ENCODE measurements around the gene ADAM12. TPM values are rescaled to one million over a fixed set of nuclear protein-coding genes. Genes with fewer than 3 reads are reported as not detected.

ADAM12 gene
- total RNA-seq, 2 donors from 2014 or later: 0.71 to 1.2 TPM

DNA sequence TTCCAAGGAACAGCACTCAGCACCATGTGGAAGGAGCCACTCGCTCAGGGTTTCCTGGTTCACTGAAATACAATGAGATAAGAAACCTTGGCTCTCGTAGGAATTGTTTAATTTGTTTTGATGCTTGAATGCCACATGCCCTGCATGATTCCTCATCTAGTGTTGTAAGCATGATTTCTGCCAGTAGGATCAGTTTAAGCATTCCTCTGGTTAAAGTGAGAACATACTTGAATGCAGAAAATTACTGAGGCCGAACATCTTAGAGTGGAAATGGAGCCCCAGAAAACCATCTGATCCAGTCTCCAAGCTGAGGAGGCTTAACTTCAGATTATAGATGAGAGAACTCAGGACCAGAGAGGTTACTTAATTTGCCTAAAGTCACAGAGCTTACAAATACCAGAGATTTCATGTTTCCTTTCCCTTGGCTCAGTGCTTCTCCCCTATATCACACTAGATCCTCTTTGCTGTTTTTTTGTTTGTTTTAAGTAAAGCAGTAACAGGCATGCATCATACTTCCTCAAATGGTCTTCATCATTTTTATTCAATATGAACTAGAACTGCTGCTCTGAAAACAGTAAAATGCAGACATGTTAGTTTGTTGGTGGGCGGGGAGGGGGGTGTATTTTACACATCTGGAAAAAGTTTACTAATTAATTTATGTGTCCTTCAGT lies 125.1 kb downstream of the ADAM12 start:
- H3K4me3 ChIP-seq: no peak overlapping the region
- no peaks in the 10 kb centered on the region for H3K36me3 ChIP-seq
- TF ChIP-seq, protein P1, sequence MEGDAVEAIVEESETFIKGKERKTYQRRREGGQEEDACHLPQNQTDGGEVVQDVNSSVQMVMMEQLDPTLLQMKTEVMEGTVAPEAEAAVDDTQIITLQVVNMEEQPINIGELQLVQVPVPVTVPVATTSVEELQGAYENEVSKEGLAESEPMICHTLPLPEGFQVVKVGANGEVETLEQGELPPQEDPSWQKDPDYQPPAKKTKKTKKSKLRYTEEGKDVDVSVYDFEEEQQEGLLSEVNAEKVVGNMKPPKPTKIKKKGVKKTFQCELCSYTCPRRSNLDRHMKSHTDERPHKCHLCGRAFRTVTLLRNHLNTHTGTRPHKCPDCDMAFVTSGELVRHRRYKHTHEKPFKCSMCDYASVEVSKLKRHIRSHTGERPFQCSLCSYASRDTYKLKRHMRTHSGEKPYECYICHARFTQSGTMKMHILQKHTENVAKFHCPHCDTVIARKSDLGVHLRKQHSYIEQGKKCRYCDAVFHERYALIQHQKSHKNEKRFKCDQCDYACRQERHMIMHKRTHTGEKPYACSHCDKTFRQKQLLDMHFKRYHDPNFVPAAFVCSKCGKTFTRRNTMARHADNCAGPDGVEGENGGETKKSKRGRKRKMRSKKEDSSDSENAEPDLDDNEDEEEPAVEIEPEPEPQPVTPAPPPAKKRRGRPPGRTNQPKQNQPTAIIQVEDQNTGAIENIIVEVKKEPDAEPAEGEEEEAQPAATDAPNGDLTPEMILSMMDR (IDR thresholded peaks at IDR 0.05): no peak
- H3K9me3 ChIP-seq: no peaks in the 10 kb centered on the region
- H3K27me3 ChIP-seq: no peaks in the 10 kb centered on the region
- no peak overlapping the region for H3K27ac ChIP-seq
- no peak for DNase-seq (ENCODE audit: low spot score)
- no peaks in the 10 kb centered on the region for H3K4me1 ChIP-seq

- no peak overlapping the region for H3K4me3 ChIP-seq
- no peak overlapping the region for H3K27ac ChIP-seq
- H3K27me3 ChIP-seq: no peaks in the 10 kb centered on the region
- no peak for DNase-seq (ENCODE audit: low spot score)
- H3K4me1 ChIP-seq: no peaks in the 10 kb centered on the region
- no peaks in the 10 kb centered on the region for H3K36me3 ChIP-seq
- no peaks in the 10 kb centered on the region for H3K9me3 ChIP-seq
- TF ChIP-seq, protein P1 (IDR thresholded peaks at IDR 0.05): no peak
Measured at GRCh38 chr10:126262233-126262838, 125.9 kb downstream of the ADAM12 start.

GRCh38 chr10:126259760-126260479 lies 128.4 kb downstream of the ADAM12 start:
- H3K9me3 ChIP-seq: no peaks in the 10 kb centered on the region
- no peaks in the 10 kb centered on the region for H3K36me3 ChIP-seq
- H3K27me3 ChIP-seq: no peaks in the 10 kb centered on the region
- no peak overlapping the region for H3K4me3 ChIP-seq
- H3K27ac ChIP-seq: no peak overlapping the region
- no peaks in the 10 kb centered on the region for H3K4me1 ChIP-seq
- DNase-seq (ENCODE audit: low spot score): no peak
- TF ChIP-seq, protein P1 (IDR thresholded peaks at IDR 0.05): no peak

DNA sequence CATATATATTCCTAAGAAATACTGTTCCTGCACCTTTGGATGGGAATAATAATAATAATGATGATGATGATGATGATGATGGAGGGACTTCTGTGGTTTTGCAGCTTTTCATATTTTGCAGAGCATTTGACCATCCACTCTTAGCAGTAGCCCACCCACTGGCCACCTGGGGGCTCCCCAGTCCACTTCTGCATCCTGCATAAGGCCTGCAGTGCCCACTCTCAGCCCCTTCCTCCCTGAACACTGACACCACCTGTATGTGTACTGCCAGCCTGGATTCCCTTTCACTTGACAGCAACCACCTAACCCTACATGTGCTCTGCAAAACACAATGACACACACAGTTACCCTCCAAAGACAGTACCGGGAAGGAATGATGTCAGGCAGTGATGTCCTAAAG lies 131.4 kb downstream of the ADAM12 start:
- TF ChIP-seq, protein P1 (IDR thresholded peaks at IDR 0.05): no peak
- no peak for DNase-seq (ENCODE audit: low spot score)
- H3K27me3 ChIP-seq: no peaks in the 10 kb centered on the region

DNA sequence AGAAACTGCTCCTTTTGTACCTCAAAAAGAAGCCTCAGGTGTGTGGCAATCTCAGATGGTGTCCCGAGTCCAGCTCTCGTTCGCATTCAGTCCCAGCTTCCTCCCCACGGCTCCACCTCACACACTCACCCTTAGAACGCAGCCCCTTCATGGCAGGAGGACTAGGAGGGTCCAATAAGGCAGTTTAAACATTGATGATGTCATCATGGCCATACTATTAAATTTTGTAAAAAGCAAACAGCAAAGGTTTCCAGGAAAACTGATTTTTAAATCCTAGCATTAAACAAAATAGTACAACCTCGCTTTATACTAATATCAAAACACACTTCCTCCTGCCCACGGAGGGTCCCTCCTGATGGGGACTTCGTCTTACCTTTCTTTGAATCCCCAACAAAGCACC lies 133.0 kb downstream of the ADAM12 start:
- H3K27me3 ChIP-seq: no peaks in the 10 kb centered on the region
- no peak overlapping the region for H3K27ac ChIP-seq
- no peaks in the 10 kb centered on the region for H3K9me3 ChIP-seq
- no peaks in the 10 kb centered on the region for H3K4me1 ChIP-seq
- DNase-seq (ENCODE audit: low spot score): no peak
- no peak overlapping the region for H3K4me3 ChIP-seq
- no peaks in the 10 kb centered on the region for H3K36me3 ChIP-seq
- TF ChIP-seq, protein P1 (IDR thresholded peaks at IDR 0.05): no peak

More for the DNA sequence above, 131.4 kb downstream of the ADAM12 start:
- no peaks in the 10 kb centered on the region for H3K9me3 ChIP-seq
- no peak overlapping the region for H3K27ac ChIP-seq
- H3K4me1 ChIP-seq: no peaks in the 10 kb centered on the region
- no peak overlapping the region for H3K4me3 ChIP-seq
- H3K36me3 ChIP-seq: no peaks in the 10 kb centered on the region
